Hippocampal formation (tissue), 2 donors: Measurements from ENCODE around the gene TARS3.

Source experiments
- DNase-seq, 2 donors: peaks; one replicate each; lab custom pipeline; 2025; lab: John Stamatoyannopoulos, UW

TARS3 gene

GRCh38 chr15:101623367-101624304 lies 100.6 kb downstream of the TARS3 start:
- DNase-seq = no peak

GRCh38 chr15:101621961-101622360 lies 102.3 kb downstream of the TARS3 start:
- no peak for DNase-seq

GRCh38 chr15:101620671-101621070 lies 103.6 kb downstream of the TARS3 start:
- DNase-seq = no peak

GRCh38 chr15:101619615-101619865 lies 104.7 kb downstream of the TARS3 start:
- no peak for DNase-seq

- DNase-seq = no peak
These were observed 105.2 kb downstream of the TARS3 start for GRCh38 chr15:101618851-101619614.

- DNase-seq = no peak
These were observed 106.2 kb downstream of the TARS3 start for GRCh38 chr15:101618076-101618475.

GRCh38 chr15:101617390-101617965 lies 106.8 kb downstream of the TARS3 start:
- no peak for DNase-seq

- DNase-seq = no peak
These were observed 108.1 kb downstream of the TARS3 start for GRCh38 chr15:101615986-101616848.

- no peak for DNase-seq
These were observed 108.8 kb downstream of the TARS3 start for GRCh38 chr15:101615414-101615985.

- DNase-seq = no peak
These were observed 109.5 kb downstream of the TARS3 start for GRCh38 chr15:101614761-101615160.

- no peak for DNase-seq
These were observed 110.2 kb downstream of the TARS3 start for GRCh38 chr15:101614001-101614585.

GRCh38 chr15:101613130-101614000 lies 110.9 kb downstream of the TARS3 start:
- peak in 1 of 2 donors; percentile 22 for DNase-seq

GRCh38 chr15:101612676-101613075 lies 111.6 kb downstream of the TARS3 start:
- no peak for DNase-seq

- no peak for DNase-seq
These were observed 112.5 kb downstream of the TARS3 start for GRCh38 chr15:101611580-101612299.

GRCh38 chr15:101611007-101611406 lies 113.3 kb downstream of the TARS3 start:
- DNase-seq = no peak

- DNase-seq = no peak
These were observed 113.7 kb downstream of the TARS3 start for GRCh38 chr15:101610611-101611000.

- no peak for DNase-seq
These were observed 114.3 kb downstream of the TARS3 start for GRCh38 chr15:101609742-101610610.

GRCh38 chr15:101608201-101608600 lies 116.1 kb downstream of the TARS3 start:
- no peak for DNase-seq
